A549 (cell line): ENCODE data around the gene ATAD3A.

Source experiments
- EP300 ChIP-seq, 2 experiments: fragments of >200 bp; sonication (Bioruptor Twin); formaldehyde crosslinking; IDR thresholded peaks; 2 replicates in 1 of 2; 3 replicates in 1 of 2; pipeline ENCODE4 v1.6.1; 2016 to 2017
- MYC ChIP-seq: IDR thresholded peaks from 2 replicates; pipeline ENCODE4 v1.6.1; 2012; ENCODE audit warnings: mild to moderate bottlenecking, inconsistent platforms, low read length, improper control_type of control experiment, borderline replicate concordance

GRCh38 chr1:1462318-1462966 is 49.5 kb upstream of the ATAD3A start:
- no peak for TF ChIP-seq EP300 (IDR thresholded peaks at IDR 0.05)
- TF ChIP-seq MYC: no peak
